ENCODE data around the gene KATNIP. TPM values are rescaled to one million over a fixed set of nuclear protein-coding genes. Genes with fewer than 3 reads are reported as not detected.

The KATNIP gene
- polyA plus RNA-seq = 1.9 and 17.4 TPM in 2 replicates

GRCh38 chr16:27549746-27550581, at the start of gene KATNIP, which contains the start of gene GTF3C1:
Gene KATNIP, plus strand, starts transcription at chr16:27550144. Its CDS starts 27 bp downstream, at chr16:27550171.
Gene GTF3C1, minus strand, starts transcription at chr16:27549913. Its CDS starts 23 bp downstream, at chr16:27549890.

Other genes with a start within 250 kb of the KATNIP start
- gene IL4R, start 236.2 kb upstream of the KATNIP start, polyA plus RNA-seq = not detected in 2 replicates
- not detected in 2 replicates for gene IL21R, start 148.0 kb upstream of the KATNIP start, polyA plus RNA-seq
- gene GTF3C1, start 231 bp upstream of the KATNIP start, polyA plus RNA-seq = 6.5 and 10.7 TPM in 2 replicates